HepG2 (cell line): ENCODE measurements around the gene RNF125. TPM values are rescaled to one million over a fixed set of nuclear protein-coding genes. Genes with fewer than 3 reads are reported as not detected.
"Not testable (repeated sequence)": the region's sequence is repeated elsewhere in the genome, so short reads cannot be mapped to it uniquely, and the experiment has no call there.

Experiments
- ATAC-seq: fragments of 200-7000 bp; cut with Tn5 transposase; 3 replicates; pipeline ENCODE4 v1.9.1; 2020; ENCODE audit warnings: mild to moderate bottlenecking, moderate library complexity
- BruUV-seq: library from RNA; stranded (reverse); fragments of 400-500 nt; replicated peaks from 2 replicates; lab custom pipeline; 2021; lab: Mats Ljungman, UMichigan
- CTCF ChIA-PET: fragments of 300-600 bp; formaldehyde crosslinking; extraction: SDS; loops from one replicate; lab custom pipeline; 2021; ENCODE audit warnings: low total read pairs, inconsistent platforms, low intra/inter-chr PET ratio; lab: Yijun Ruan, JAX
- POLR2A ChIA-PET: fragments of 350-600 bp; sonication (Branson Sonifier 250); formaldehyde crosslinking; loops from one replicate; lab custom pipeline; 2020; ENCODE audit warnings: antibody characterized with exemption, inconsistent platforms; lab: Yijun Ruan, JAX
- DNase-seq: peaks from one replicate; pipeline ENCODE4 v3.0.0-alpha.2; 2015; ENCODE audit warnings: low spot score
- FAIRE-seq: peaks from 3 replicates; lab custom pipeline; 2011; peaks lifted over from hg19 to GRCh38; lab: Jason Lieb, UNC
- H2AFZ ChIP-seq: one replicate; pipeline ENCODE4 v1.6.1; 2011; ENCODE audit warnings: low read length, inconsistent platforms
- H3K27ac ChIP-seq: fragments of 300-600 bp; 3 replicates; pipeline ENCODE4 v1.8.0; 2011; ENCODE audit warnings: mixed run types, mild to moderate bottlenecking, mixed read lengths, low read length, inconsistent platforms; ENCODE audit not compliant: insufficient read depth; ENCODE audit errors: extremely low read length
- H3K27me3 ChIP-seq, 2 experiments: fragments of 200-600 bp in 1 of 2; 2 replicates in 1 of 2; 3 replicates in 1 of 2; pipeline versions ENCODE4 v1.6.0 to v1.8.0; 2011; ENCODE audit warnings: low read length in 2 of 2, mild to moderate bottlenecking in 2 of 2, moderate library complexity in 2 of 2, inconsistent platforms in 1 of 2; ENCODE audit not compliant: insufficient read depth in 2 of 2, control insufficient read depth in 1 of 2
- H3K36me3 ChIP-seq, 2 experiments: fragments of 200-600 bp in 1 of 2; replicated peaks in 1 of 2; 2 replicates in 1 of 2; 3 replicates in 1 of 2; pipeline versions ENCODE4 v1.5.1 to v1.8.0; 2011; ENCODE audit warnings: low read length in 2 of 2, inconsistent platforms in 1 of 2; ENCODE audit not compliant: insufficient read depth in 2 of 2, control insufficient read depth in 1 of 2
- H3K4me1 ChIP-seq: 2 replicates; pipeline ENCODE4 v1.5.1; 2012; ENCODE audit warnings: low read length, inconsistent platforms; ENCODE audit not compliant: insufficient read depth
- H3K4me2 ChIP-seq: 2 replicates; pipeline ENCODE4 v1.6.0; 2011; ENCODE audit warnings: low read depth, low read length, inconsistent platforms
- H3K4me3 ChIP-seq, 3 experiments: fragments of 200-600 bp in 1 of 3; sonication (generic), shearing (Covaris generic) in 1 of 3; replicated peaks in 1 of 3; 2 replicates each; pipeline ENCODE4 v1.5.1; 2011 to 2016; ENCODE audit warnings: low read length in 3 of 3, inconsistent platforms in 2 of 3, low read depth in 2 of 3, mild to moderate bottlenecking in 2 of 3, control low read depth in 1 of 3, mixed read lengths in 1 of 3; ENCODE audit not compliant: insufficient read depth in 1 of 3
- H3K79me2 ChIP-seq: one replicate; pipeline ENCODE4 v1.6.1; 2011; ENCODE audit warnings: low read length, inconsistent platforms; ENCODE audit not compliant: insufficient read depth
- H3K9ac ChIP-seq: 2 replicates; pipeline ENCODE4 v1.6.0; 2011; ENCODE audit warnings: mild to moderate bottlenecking, low read depth, low read length, inconsistent platforms; ENCODE audit not compliant: insufficient read depth
- H3K9me3 ChIP-seq: 2 replicates; pipeline ENCODE4 v1.5.1; 2012; ENCODE audit warnings: mild to moderate bottlenecking, low read length
- H4K20me1 ChIP-seq: 2 replicates; pipeline ENCODE4 v1.6.0; 2011; ENCODE audit warnings: inconsistent platforms, mild to moderate bottlenecking, low read length, moderate library complexity; ENCODE audit not compliant: insufficient read depth
- PHF21A ChIP-seq: sonication (generic); formaldehyde crosslinking; IDR thresholded peaks from 2 replicates; pipeline ENCODE4 v1.5.0; 2020; ENCODE audit warnings: mild to moderate bottlenecking, missing genetic modification reagents
- ZMYM3 ChIP-seq: sonication (generic); formaldehyde crosslinking; IDR thresholded peaks from 2 replicates; pipeline ENCODE4 v1.5.1; 2020; ENCODE audit warnings: mild to moderate bottlenecking, missing genetic modification reagents
- ZNF460 ChIP-seq: sonication (generic); formaldehyde crosslinking; IDR thresholded peaks from 2 replicates; pipeline ENCODE4 v1.5.1; 2020; ENCODE audit warnings: missing genetic modification reagents, mild to moderate bottlenecking, borderline replicate concordance
- ZNF816 ChIP-seq: sonication (generic); formaldehyde crosslinking; IDR thresholded peaks from 2 replicates; pipeline ENCODE4 v1.8.0; 2022; ENCODE audit warnings: missing genetic modification reagents, mild to moderate bottlenecking, borderline replicate concordance
- WGBS: methylation state at CpG from one replicate; pipeline ENCODE4 v1.1.6; 2017; ENCODE audit warnings: low lambda C conversion rate; 5-methylcytosine and 5-hydroxymethylcytosine counted together
- in situ Hi-C: cut with HindIII; loops from 2 replicates; pipeline ENCODE4 v1.10.0; 2017; ENCODE audit warnings: low pct_unique_long_range_greater_than_20kb; ENCODE audit not compliant: extremely low pct_ligation_motif_present
- intact Hi-C: fragments of 100-400 bp; cut with micrococcal nuclease; formaldehyde crosslinking; loops from one replicate; pipeline ENCODE4 v1.10.0; 2022; ENCODE audit not compliant: unreplicated experiment
- polyA plus RNA-seq, 8 experiments: library from polyadenylated mRNA; depleted of rRNA in 3 of 8; stranded (reverse) in 7 of 8; unstranded in 1 of 8; fragments of >200 nt; fragmentation: Illumina TruSeq in 4 of 8; extraction: Trizol in 4 of 8; gene quantifications; 2 replicates each; pipeline versions ENCODE4 v1.2.1 to v1.2.3, GENCODE V29; 2011 to 2016; ENCODE audit warnings: low read depth in 4 of 8, missing spikeins in 1 of 8, mixed read lengths in 1 of 8; ENCODE audit not compliant: insufficient read depth in 1 of 8
- total RNA-seq, 5 experiments: library from RNA; depleted of rRNA; stranded (reverse); fragments of >200 nt; fragmentation: Illumina TruSeq; extraction: Trizol; gene quantifications; 2 replicates each; pipeline ENCODE4 v1.2.3, GENCODE V29; 2016; ENCODE audit warnings: low read depth in 1 of 5
- TF ChIP-seq, protein P1 (sequence below): IDR thresholded peaks from 2 replicates; pipeline ENCODE4 v1.6.1; 2016; ENCODE audit warnings: low read depth, control low read depth
- TF ChIP-seq, protein P2 (sequence below): sonication (generic); formaldehyde crosslinking; IDR thresholded peaks from 2 replicates; pipeline ENCODE4 v1.5.0; 2020; ENCODE audit warnings: mild to moderate bottlenecking, missing genetic modification reagents

Gene RNF125
- total and polyA plus RNA-seq, 2 of the 13 experiments (the other 11 are each of a cell fraction or from before 2014, with no cell fraction given): 0.58 to 1.8 TPM

DNA sequence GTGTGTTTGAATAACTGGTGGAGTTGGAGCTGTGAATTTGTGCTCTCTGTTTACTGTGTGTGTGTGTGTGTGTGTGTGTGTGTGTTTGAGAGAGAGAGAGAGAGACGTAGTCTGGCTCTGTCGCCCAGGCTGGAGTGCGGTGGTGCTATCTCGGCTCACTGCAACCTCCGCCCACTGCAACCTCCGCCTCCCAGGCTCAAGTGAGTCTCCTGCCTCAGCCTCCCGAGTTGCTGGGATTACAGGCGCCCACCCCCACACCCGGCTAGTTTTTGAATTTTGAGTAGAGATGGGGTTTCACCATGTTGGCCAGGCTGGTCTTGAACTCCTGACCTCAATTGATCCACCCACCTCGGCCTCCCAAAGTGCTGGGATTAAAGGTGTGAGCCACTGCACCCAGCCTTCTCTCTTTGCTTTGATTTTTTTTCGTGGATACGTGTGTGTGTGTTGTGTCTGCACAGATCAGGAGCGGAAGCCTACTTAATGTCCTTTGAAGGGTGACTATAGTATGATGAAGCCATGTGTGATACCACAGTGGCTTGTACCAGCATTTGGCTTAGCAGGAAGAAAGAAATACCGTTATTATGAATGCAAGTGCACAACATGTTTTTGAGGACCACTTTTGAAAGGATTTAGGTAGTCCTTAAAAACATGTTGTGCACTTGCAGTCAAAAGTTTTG lies 1.5 kb downstream of the RNF125 start:
- WGBS: 27% methylated on average over 7 of the region's 14 CpGs
- Histone ChIP-seq H3K4me1 (peaks cover 37% of the 10 kb centered on the region), H3K9ac (peak overlapping the region; percentile 40), H3K4me3 (peak overlapping the region in 2 of 3 experiments; percentile 41 to 77; a peak in 4 of 6 replicates), H3K4me2 (peak overlapping the region; percentile 90)
- H3K36me3 ChIP-seq, H2AFZ ChIP-seq, CTCF ChIA-PET, H3K9me3 ChIP-seq, DNase-seq, in situ Hi-C loops, BruUV-seq, intact Hi-C loops, H3K27ac ChIP-seq, H3K79me2 ChIP-seq, FAIRE-seq, H4K20me1 ChIP-seq, H3K27me3 ChIP-seq: not testable (repeated sequence)
- POLR2A ChIA-PET: interaction anchor here (0.8 to 1.8 kb wide), 3 partner anchors 23 to 77 kb away, joined by 3 to 10 read pairs (median 7); partner anchors contain the start of genes RNF138 and TRAPPC8
- ATAC-seq: peak; percentile 25
- TF ChIP-seq ZNF460 (CRISPR knock-in tag): peak; percentile 77
- peak; percentile 69; the same call in 1 of the 2 replicates for TF ChIP-seq ZMYM3 (CRISPR knock-in tag)
- TF ChIP-seq, protein P1, sequence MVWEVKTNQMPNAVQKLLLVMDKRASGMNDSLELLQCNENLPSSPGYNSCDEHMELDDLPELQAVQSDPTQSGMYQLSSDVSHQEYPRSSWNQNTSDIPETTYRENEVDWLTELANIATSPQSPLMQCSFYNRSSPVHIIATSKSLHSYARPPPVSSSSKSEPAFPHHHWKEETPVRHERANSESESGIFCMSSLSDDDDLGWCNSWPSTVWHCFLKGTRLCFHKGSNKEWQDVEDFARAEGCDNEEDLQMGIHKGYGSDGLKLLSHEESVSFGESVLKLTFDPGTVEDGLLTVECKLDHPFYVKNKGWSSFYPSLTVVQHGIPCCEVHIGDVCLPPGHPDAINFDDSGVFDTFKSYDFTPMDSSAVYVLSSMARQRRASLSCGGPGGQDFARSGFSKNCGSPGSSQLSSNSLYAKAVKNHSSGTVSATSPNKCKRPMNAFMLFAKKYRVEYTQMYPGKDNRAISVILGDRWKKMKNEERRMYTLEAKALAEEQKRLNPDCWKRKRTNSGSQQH: peak; percentile 9; the same call in 1 of the 2 replicates
- peak; percentile 51; the same call in 1 of the 2 replicates for TF ChIP-seq PHF21A (CRISPR knock-in tag)
- TF ChIP-seq ZNF816: peak; percentile 17; the same call in 1 of the 2 replicates
- TF ChIP-seq, protein P2, sequence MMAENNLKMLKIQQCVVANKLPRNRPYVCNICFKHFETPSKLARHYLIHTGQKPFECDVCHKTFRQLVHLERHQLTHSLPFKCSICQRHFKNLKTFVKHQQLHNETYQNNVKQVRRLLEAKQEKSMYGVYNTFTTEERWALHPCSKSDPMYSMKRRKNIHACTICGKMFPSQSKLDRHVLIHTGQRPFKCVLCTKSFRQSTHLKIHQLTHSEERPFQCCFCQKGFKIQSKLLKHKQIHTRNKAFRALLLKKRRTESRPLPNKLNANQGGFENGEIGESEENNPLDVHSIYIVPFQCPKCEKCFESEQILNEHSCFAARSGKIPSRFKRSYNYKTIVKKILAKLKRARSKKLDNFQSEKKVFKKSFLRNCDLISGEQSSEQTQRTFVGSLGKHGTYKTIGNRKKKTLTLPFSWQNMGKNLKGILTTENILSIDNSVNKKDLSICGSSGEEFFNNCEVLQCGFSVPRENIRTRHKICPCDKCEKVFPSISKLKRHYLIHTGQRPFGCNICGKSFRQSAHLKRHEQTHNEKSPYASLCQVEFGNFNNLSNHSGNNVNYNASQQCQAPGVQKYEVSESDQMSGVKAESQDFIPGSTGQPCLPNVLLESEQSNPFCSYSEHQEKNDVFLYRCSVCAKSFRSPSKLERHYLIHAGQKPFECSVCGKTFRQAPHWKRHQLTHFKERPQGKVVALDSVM (CRISPR knock-in tag): peak; percentile 96
